ENCODE data around the gene SLC25A29.
A peak's percentile ranks its signal among the peaks of the same experiment; 100 is the strongest.
"Not testable (repeated sequence)": the region's sequence is repeated elsewhere in the genome, so short reads cannot be mapped to it uniquely, and the experiment has no call there.

Gene SLC25A29

DNA sequence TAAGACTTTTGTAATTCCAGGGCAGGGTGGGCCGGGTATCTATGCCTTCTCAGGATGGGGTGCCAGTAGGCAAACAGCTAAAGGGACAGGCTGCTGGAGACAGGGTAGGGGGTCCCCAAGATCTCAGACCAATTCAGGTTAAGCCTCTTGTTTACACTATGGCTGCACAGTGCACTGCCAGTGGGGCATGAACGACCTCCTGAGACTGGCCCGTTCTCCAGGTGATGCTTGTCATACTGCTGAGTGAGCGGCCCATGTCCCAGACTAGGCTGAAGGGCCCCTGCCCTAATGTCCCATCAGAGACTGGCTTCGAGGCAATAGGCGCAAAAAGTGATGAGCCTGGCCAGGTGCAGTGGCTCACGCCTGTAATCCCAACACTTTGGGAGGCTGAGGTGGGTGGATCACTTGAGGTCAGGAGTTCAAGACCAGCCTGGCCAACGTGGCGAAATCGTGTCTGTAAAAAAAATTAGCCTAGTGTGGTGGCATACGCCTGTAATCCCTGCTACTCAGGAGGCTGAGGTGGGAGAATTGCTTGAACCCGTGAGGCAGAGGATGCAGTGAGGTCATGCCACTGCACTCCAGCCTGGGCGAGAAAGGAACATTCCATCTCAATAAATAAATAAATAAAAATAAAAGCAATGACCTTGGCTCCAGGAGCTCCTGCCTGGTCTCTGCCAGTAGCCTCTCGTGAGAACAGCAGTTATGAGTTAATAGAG is 12.6 kb downstream of the SLC25A29 start:
- DNase-seq (ENCODE audit: low read depth) = no peak

DNA sequence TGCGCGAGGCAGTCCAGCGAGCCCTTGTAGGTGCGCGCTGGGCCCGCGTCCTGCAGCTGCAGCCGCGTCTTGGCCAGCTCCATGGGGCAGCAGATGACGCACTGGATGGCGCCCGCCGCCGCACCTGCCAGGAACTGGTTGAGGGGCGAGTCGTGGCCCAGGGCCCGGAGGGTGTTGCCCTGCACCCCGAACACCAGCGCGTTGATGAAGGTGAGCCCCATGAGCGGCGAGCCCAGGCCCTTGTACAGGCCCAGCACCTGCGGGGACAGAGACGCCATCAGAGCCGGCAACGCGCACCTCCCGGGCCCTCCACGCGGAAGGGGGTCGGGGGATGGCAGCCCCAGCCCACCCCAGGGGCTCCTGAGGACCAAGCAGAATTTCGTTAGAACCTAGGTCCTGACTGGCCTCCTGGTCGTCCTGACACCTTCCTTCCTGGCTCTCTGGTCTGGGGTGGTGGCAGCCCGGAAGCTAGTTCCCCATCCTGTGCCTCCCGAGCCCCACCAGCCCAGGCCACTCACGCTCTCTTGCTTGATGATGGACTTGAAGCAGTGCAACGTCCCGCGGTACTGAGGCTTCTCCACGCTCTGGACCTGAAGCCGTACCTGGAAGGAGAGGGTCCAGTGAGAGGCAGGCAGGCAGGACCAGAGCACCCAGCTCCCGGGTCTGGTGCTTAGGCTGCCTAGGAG is 13.3 kb downstream of the SLC25A29 start:
- DNase-seq (ENCODE audit: low read depth) = no peak

DNA sequence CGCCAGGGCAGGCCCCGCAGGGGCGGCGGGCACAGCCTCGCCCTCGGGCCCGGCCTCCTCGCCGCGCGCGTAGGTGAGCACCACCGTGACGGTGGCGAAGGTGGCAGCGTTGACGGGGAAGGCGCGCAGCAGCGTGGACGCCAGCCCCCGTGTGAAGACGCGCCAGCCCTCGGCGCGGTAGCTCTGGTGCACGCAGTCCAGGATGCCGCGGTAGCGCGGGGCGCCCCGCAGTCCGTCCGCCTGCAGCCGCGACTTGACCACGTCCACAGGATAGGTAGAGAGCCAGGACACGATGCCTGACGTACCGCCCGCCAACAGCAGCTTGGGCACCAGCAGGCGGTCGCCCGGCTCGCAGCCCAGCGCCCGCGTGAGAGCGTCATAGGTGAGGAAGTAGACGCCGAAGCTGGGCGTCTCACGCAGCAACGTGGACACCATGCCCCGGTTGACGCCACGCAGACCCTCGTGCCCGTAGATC is 13.9 kb downstream of the SLC25A29 start:
- DNase-seq (ENCODE audit: low read depth) = no peak

DNA sequence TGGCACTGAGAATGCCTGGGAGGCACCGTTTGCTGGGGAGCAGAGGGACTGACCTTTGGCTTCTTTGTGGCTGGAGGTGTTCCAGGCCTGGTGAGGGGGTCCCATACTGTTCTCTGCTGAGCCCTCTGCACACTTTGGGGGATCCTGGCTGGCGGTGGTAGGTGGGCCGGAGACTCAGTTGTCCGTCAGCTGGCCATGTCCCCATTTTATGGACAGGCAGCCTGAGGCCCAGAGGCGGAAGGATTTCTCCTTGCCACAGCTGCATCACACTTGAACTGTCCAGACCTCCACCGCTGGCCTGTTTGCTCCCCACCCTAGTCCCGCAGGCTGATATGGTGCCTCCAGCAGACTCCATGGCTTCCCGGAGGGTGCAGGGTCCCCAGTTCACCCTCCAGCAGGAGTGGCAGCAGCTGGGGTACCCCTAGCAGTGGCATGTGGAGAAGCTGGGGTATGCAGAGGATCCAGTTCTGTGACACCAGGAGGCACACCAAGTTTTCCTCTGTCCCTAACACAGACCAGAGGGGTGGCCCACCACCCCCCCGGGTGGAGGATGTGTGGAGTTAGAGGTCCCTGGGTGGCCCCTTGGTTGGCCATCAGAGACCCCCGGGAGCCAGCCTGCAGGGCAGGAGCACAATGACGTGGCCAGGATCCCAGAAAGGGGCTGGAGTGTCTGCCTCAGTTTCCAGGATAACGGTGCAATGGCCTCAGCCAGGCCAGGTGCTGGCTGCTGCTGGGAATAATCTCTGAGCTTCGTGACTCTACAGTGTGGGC is 14.8 kb downstream of the SLC25A29 start:
- DNase-seq (ENCODE audit: low read depth) = no peak

DNA sequence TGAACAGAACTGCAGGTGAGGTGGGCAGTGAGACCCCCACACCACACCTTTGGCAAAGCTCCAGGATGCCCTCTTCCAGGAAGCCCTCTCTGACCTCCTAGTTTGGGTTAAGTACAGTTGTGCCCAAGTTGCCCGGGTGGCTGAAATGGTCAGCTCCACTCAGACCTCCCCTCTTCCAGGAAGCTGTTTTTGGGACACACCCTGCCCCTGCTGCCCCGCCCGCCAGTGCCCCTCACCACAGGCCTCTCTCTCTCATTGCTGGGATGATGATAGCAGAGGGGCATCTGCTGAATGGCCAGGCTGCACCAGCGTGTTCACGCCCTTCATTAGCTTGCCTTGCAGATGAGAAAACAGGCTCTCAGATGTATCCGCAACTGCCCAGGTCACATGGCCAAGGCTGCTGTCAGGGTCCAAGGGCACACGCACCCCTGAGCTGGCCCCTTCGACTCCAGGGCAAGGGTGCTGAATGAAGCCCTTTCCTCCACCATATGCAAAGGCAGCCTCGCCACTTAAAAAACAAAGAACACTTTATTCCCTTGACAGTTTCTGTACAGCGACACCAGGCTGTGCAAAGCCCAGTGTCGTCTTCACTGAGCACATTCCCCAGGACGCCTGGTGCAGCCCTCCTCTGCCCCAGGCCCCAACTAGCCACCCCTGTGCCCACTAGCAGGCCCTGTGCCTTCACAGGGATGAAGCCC is 15.5 kb downstream of the SLC25A29 start:
- DNase-seq (ENCODE audit: low read depth) = no peak

DNA sequence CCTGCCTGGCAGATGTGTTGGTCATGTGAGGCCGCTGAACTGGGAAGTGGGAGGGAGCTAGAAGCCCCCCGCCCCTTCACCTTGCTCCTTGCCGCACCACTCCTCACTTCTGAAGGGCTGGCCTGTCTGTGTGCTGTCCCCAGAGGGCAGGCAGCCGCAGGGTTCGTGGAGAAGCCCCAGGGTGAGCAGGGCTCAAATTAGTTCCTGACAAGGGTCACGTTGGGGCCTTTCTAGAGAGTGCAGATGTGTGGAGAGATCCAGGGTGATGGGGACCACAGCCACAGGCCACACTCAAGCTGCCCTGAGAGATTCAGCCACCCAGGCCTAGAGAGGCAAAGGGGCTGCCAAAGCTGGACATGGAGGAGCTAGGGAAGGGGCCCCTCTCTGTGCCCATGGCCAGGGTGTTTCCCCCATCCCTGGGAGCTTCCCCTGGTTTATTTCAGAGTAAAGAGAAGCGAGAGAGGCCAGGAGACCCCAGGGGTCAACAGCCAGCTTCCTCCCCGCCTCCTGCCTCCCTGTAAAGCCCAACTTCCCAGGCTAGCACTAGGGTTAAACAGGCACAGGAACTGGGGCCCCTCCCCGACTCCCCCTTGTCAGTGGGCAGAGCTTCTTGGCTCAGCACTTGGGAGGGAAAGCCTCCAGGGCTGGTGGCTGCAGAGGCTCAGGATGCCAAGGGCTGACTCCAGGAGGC is 16.2 kb downstream of the SLC25A29 start:
- no peak for DNase-seq (ENCODE audit: low read depth)

DNA sequence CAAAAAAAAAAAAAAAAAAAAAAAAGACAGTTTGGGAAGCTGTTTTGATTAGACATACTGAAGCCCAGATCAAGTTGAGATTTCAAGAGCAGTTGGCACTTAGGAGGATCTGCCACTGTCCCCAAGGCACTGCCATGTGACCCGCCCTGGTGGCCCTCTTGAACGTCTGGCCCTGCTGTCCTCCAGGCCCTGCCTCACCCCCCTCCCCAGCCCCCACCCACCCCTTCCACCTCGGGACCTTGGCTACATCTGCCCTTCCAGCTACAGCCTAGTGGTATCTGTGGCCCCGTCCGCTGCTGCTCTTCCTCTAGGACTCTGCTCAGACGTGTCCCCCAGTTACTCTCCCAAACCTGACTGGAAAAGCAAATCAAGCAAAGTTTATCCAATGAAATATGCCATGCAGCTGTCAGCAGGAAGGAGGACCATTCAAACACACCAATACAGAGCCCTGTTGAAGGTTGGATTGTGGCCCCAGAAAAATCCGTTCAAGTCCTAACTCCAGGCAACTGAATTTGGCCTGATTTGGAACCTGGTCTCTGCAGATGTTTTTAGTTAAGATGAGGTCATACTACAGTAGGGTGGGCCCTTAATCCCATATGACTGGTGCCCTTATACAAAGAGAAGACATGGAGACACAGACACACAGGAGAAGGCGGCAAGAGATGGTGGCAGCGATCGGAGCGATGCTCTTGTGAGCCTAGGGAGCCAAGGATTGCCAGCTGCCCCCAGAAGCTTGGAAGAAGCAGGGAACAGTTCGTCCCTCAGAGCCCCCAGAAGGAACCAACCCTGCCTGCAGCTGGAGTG is 17.7 kb downstream of the SLC25A29 start:
- DNase-seq (ENCODE audit: low read depth) = no peak

DNA sequence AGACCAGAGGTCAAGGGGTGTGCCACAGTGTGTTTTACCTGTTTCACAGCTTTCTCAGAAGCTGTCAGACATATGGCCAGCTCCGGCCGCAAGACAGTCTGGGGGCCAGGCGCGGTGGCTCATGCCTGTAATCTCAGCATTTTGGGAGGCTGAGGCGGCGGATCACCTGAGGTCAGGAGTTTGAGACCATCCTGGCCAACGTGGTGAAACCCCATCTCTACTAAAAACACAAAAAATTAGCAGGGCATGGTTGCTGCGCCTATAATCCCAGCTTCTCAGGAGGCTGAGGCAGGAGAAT is 18.3 kb downstream of the SLC25A29 start:
- DNase-seq (ENCODE audit: low read depth) = not testable (repeated sequence)

DNA sequence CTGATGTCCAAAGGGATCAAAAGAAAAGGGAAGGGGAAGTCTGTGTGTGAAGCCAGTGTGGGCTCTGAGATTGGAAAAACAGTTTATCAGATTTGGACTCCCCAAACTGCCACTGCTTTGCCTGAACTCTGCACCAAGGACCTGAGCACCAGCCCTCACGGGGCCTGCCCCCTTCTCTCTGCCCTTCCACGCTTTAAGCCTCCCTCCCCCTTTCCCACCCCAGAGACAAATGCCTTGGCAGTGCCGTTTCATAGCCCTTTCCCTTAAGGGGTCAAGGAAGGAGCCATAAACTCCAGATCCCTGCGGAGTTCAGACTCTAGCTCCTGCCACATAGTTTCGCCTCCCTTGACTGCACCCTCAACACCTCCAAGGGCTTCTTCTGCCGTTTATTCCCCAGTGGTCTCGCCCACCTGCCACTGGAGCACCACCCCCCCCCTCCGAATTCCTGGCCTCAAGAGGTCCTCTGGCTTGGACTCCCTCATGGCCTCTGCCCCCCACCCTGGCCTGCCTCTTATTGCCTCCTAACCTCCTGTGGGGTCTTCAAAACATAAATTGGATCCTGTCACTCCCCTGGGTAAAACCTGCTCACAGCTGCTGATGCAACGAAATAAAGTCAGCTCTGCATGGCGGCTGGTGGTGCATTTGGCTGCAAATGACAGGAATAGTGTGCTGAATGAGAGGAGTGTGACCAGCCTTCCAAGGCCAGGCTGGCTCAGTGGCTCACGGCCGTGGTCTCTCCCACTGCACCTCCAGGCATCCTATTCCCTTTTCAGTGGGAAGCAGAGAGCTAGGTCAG is 18.8 kb downstream of the SLC25A29 start:
- DNase-seq (ENCODE audit: low read depth) = no peak

DNA sequence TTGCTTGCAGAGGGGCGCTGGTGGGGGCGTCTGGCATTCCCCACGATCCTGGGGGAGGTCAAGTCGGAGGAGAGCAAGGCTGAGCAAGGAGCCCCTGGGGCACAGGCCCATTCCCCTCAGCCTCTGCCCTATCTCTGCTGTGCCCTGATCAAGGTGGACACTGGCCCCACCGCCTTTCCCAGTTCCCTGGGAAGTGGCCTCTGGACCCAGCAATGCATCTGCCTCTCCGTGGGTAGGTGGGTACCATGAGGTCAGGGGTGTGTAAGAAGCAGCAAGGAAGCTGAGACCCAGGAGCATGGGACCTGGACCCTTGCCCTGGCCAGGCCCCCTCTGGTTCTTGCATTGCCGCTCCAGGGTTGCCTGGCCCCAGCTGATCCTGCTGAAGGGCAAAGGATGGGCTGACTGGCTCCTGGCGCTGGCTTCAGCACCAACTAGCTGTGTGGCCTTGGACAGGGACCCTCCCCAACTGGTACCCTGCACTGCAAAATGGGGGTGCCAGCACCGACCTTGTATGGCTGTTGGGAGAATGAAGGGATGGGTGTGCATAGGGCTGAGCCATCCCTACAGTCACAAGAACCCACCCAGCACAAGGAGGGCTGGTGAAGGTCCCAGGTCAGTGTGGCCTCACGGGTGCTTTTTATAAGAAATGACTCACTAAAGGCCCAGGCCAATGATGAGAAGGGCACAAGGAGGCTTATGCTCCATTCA is 19.6 kb downstream of the SLC25A29 start:
- DNase-seq (ENCODE audit: low read depth) = no peak

DNA sequence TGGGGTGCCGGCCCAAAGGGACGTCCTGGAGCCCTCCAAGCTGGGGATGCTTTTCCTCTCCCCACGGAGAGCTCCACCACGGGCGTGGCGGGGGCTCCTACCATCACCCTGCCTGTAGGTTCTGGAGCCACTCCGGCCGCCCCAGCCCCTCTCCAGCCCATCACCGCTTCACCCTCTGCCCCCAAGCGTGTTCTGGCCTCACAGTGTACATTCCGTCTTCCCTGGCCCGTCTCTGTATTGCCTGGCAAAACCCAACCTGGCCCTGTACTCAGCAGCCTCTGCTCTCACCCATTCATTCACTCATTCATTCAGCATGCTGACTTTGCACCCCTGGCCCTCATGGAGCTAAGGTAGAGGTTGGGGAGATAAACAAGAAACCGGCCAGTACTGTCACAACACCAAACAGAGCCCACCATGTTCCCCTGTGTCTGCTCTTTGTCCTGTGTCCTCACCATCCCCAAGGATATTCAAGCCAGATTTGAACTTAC is 20.3 kb downstream of the SLC25A29 start:
- no peak for DNase-seq (ENCODE audit: low read depth)

DNA sequence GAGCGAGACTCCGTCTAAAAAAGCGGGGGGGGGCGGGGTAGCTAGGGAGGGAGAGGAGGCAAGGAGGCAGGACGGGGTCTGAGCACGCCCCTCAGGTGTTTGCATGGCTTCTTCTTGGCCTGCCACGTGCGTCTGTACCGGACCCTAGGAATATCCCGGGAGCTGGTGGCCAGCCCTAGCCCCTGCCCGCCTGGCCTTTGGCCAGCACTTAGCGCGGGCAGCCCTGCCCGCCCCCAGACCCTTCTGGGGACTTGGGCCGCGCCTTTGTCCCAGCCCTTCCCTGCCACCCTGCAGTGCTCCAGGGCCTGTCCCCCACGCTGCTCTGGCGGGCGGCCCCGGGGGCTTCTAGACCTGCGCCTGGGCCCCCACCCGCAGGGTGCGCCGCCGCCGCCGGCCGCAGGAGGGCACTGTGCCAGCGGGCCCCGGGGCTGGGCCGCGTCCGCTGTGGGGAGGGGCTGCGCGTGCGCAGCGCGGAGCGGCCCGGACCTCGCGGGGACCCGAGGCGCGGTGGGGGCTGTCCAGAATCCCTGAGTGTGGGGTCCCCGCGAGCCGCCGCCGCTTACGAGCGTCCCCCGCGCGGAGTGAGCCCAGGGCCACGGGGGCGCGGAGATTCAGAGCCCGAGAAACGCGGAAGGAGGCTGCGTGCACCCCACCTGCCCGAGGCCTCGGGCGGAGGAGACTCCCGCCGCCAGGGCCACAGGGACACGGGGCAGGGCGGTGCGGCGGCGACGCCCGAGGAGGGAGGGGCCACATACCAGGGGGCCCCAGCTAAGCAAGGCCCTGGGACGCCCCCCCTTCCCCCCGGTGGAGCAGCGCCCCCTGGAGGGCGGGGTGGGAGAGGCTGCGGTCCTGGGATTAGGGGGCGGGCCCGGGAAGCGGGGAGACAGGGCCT is 21.0 kb downstream of the SLC25A29 start:
- peak; percentile 65 for DNase-seq (ENCODE audit: low read depth)

DNA sequence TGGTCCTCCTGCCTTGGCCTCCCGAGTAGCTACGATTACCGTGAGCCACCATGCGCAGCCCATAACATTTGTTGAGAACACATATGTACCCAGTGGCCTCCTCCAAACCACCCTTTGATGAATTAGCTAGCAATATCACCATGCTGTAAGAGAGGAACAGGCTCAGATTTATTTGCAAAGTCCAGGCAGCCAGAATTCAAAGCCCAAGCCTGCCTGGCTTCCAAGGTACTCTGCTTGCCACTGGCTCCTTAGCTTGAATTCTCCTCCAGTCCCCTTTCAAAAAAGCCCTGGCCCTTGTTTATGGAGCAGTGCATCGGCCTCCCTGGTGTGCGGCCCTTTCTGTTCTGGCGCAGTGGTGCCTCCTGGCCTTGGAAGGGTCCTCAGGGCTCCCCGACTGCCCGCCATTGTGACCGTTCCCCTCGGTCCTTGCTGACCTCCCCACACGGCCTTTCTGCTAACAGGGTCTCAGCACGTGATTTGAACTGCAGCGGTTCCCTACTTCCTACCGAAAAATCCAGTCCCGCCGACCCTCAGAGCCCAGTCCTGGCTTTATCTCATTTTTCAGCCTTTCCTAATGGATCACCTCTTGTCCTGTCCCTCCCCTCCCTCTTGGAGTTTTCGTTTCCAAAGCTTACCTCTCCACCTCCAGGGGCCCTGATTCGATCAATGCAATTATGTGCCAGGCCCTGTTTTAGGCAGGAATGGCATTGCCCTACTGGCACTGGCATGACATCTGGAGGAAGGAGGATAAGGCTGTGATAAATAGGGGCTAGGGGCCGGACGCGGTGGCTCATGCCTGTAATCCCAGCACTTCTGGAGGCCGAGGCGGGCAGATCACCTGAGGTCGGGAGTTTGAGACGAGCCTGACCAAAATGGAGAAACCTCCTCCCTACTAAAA is 22.0 kb downstream of the SLC25A29 start:
- no peak for DNase-seq (ENCODE audit: low read depth)

DNA sequence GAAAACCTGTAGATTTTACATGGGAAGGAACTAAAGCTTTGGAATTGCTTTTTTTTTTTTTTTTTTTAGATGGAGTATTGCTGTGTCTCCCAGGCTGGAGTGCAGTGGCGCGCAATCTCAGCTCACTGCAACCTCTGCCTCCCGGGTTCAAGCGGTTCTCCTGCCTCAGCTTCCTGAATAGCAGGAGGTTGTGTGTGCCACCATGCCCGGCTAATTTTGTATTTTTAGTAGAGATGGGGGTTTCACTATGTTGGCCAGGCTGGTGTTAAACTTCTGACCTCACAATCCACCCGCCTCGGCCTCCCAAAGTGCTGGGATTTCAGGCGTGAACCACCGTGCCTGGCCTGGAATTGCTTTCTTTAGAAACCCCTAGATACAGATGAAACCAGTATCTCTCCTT is 22.8 kb downstream of the SLC25A29 start:
- not testable (repeated sequence) for DNase-seq (ENCODE audit: low read depth)

DNA sequence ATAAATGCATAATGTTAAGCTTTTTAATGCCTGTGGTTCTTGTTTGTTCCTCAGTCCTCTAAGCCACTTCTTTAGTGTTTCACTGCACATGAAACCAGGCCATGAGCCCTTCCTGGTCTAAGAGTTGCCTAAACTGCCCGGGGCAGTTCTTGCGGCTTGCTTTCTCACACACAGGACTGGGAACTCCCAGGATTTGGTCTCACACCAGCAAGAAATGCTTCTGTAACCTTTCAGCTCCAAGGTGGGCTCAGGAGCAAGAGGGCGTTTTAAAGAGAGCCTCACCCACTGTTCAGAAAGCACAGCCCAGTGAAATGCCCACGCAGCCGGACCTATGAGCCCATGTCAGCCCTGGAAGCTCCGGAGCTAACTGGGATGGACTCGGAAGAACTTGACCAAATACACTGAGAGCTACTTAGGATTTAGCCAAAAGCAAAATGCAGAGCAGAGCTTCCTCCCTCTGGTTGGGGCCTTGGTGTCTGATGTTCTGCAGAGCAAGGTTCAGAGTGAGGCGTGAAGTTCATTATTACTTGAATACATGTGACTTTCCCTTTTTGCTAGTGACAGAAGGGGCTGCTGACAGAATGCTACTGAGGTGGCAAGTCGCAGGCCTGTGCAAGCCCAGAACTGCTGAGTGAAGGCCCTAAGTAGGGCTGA is 23.4 kb downstream of the SLC25A29 start:
- no peak for DNase-seq (ENCODE audit: low read depth)

DNA sequence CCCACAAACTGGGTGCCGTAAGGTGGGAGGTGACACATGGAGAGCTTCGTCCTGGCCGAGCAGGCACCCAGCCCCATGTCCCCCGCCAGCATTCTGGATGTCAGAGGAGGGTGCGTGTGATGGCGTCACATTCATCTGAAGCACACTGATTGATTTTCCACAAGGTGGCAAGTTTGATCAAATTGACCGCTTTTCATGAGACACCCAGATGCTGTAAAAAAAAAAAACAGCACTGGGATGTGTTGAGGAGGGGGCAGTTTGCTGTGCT is 24.2 kb downstream of the SLC25A29 start:
- DNase-seq (ENCODE audit: low read depth) = no peak
